Gastrocnemius medialis (tissue), 4 donors: ENCODE results near the gene NDUFS1.

ENCODE experiments used
- CTCF ChIP-seq, 5 experiments: fragments of 450-650 bp in 3 of 5; fragments of 200-600 bp in 2 of 5; sonication (generic) in 2 of 5; IDR thresholded peaks in 4 of 5; conservative IDR thresholded peaks in 1 of 5; 1 replicate in 4 of 5; 2 replicates in 1 of 5; pipeline ENCODE4 v1.5.1; 2016 to 2019; ENCODE audit warnings: antibody characterized with exemption in 5 of 5, mild to moderate bottlenecking in 3 of 5, moderate library complexity in 3 of 5
- POLR2A ChIP-seq, 2 donors: fragments of 450-650 bp; IDR thresholded peaks; one replicate each; pipeline ENCODE4 v1.6.1; 2017; ENCODE audit warnings: antibody characterized with exemption in 2 of 2, mild to moderate bottlenecking in 2 of 2, moderate library complexity in 2 of 2

- TF ChIP-seq POLR2A (IDR thresholded peaks at IDR 0.05) (no peak), CTCF (IDR thresholded peaks at IDR 0.05 in 4 of 5, conservative IDR thresholded peaks at IDR 0.05 in 1 of 5) (no peak)
Observed at GRCh38 chr2:206150168-206150567, 9.1 kb downstream of the NDUFS1 start.
